Esophagus squamous epithelium (tissue), 4 donors: ENCODE measurements around the gene FOXD3.

Experiments
- POLR2A ChIP-seq, 4 donors: fragments of 450-650 bp; IDR thresholded peaks; one replicate each; pipeline ENCODE4 v1.6.1; 2017; ENCODE audit warnings: antibody characterized with exemption in 4 of 4, mild to moderate bottlenecking in 4 of 4, moderate library complexity in 3 of 4
- TF ChIP-seq, protein P1 (sequence below), 6 experiments: fragments of 450-650 bp in 4 of 6; fragments of 200-600 bp in 2 of 6; sonication (generic) in 2 of 6; IDR thresholded peaks; one replicate each; pipeline ENCODE4 v1.5.1; 2016 to 2019; ENCODE audit warnings: antibody characterized with exemption in 6 of 6, mild to moderate bottlenecking in 4 of 6, moderate library complexity in 4 of 6

DNA sequence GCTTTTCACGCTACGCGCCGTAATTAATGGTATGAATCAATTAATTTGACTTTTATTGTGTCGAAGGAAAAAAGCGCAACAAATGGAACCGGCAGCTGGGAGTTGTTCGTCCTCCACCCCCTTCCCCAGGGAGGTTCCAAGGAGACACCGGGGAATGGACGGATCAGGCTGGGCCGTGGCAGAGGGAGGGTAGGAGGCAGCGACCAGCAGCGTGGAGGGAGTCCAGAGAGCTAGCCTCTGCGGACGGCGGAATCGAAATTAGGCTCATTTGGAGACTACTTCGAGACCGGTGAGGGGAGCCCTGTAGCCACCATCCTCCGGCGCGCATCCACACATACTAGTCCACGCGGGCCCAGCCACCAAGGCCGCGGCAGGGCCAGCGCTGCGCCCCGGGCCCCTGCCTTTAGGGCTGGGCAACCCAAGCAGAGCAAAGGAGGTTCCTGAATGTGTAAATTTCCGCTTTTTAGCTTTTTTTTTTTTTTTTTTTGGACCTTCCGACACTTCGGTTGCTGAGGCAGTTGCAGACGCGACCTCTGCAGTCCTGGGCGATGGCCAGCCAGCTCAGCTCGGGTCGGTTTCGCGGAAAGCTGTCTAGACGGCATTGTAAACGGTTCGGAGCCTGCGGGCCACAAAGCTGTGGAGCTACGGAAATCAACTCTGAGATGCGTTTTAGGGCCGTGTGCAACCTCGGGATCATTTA is 2.2 kb upstream of the FOXD3 start:
- TF ChIP-seq, protein P1, sequence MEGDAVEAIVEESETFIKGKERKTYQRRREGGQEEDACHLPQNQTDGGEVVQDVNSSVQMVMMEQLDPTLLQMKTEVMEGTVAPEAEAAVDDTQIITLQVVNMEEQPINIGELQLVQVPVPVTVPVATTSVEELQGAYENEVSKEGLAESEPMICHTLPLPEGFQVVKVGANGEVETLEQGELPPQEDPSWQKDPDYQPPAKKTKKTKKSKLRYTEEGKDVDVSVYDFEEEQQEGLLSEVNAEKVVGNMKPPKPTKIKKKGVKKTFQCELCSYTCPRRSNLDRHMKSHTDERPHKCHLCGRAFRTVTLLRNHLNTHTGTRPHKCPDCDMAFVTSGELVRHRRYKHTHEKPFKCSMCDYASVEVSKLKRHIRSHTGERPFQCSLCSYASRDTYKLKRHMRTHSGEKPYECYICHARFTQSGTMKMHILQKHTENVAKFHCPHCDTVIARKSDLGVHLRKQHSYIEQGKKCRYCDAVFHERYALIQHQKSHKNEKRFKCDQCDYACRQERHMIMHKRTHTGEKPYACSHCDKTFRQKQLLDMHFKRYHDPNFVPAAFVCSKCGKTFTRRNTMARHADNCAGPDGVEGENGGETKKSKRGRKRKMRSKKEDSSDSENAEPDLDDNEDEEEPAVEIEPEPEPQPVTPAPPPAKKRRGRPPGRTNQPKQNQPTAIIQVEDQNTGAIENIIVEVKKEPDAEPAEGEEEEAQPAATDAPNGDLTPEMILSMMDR (IDR thresholded peaks at IDR 0.05), result no peak
- no peak for TF ChIP-seq POLR2A (IDR thresholded peaks at IDR 0.05)
